Fibroblast of peridontal ligament (primary cell): Measurements from ENCODE around the gene OXCT2.

Source experiments
- DNase-seq: peaks from one replicate; pipeline ENCODE4 v3.0.0-alpha.2; 2010; ENCODE audit errors: extremely low read depth

Gene OXCT2

DNA sequence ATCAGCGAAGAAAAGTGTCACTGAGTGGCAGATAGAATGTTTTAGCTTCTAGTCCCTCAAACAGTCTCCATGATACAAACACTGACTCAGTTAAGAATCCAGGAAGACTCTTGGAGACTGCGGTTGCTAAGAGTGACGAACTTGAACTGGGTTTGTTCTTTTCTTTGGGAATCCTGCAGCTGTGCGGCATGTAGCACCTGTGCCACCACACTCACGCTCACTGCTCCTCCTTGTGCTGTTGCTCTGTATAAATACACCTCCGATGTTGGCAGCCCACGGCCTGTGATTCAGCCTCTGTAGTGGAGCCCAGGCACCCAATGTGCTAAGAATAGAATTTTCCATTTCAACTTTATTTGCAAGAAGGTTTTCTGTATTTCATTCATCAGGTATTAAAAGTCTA lies 38.0 kb downstream of the OXCT2 start:
- DNase-seq, result no peak

DNA sequence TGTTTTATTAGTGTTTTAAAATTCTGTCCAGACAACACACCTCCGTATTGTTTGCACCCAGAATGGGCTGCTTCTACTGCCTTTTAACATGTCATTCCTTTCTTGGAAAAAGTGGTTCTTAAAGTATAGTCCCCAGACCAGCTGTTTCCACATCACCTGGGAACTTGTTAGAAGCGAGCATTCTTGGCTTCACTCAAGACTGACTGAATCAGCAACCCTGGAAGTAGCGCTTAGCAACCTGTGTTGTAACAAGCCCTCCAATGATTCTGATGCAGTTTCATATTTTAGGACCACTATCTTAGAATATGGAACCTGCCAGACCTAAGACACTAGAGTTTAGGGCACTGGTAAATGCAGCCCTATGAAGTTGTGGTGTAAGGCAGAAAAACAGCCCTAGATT lies 38.4 kb downstream of the OXCT2 start:
- DNase-seq, result no peak

DNA sequence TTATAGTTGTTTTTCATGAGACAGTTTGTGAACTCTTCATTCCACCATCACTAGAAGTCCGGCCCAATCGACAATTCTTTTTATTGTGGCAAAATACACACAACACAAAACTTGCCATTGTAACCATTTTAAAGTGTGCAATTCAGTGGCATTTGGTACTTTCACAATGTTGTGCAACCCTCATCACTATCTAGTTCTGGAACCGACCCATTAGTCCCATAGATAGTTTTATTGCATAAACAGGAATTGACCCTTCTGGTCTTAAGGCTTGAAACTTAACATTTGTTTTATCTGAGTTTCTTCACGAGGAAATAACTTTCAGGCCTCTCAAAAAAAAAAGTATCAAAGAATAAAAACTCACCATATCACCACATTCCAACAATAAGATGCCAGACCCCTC lies 41.3 kb downstream of the OXCT2 start:
- DNase-seq, result no peak

DNA sequence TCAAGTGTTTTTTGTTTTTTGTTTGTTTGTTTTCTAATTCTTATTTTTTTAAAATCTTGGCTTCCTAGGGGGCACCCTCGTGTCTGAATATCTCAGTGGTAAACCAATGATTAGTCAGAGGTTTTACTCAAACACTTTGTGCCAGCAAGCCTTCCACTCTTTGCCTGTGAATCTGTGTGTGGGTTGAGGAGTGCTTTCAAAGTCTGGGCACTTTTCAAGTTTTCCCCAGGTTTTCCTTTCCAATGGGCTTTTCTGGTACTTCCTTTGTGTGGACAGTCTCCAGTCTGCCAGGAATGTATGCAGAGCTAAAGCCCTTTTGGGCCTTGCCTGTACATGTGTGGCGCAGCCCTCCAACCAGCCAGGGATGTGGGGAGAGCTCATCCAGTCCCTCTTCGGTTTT lies 42.1 kb downstream of the OXCT2 start:
- DNase-seq, result no peak

DNA sequence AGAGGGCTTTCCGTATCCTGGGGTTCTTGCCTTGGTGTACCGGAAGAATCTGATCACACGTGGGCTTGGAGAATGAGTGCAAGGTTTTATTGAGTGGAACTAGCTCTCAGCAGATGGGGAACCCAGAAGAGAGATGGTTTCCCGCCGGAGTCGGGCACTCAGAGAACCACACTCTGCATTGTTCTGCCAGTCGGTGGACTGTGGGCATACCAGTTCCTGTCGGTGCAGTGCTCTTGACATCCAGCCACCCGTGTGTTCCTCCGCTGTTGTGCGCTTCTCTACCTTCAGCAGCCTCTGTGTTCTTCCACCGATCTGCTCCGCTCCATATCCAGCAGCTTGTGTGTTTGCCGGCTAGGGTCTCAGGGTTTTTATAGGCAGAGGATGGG lies 43.2 kb downstream of the OXCT2 start:
- no peak for DNase-seq

DNA sequence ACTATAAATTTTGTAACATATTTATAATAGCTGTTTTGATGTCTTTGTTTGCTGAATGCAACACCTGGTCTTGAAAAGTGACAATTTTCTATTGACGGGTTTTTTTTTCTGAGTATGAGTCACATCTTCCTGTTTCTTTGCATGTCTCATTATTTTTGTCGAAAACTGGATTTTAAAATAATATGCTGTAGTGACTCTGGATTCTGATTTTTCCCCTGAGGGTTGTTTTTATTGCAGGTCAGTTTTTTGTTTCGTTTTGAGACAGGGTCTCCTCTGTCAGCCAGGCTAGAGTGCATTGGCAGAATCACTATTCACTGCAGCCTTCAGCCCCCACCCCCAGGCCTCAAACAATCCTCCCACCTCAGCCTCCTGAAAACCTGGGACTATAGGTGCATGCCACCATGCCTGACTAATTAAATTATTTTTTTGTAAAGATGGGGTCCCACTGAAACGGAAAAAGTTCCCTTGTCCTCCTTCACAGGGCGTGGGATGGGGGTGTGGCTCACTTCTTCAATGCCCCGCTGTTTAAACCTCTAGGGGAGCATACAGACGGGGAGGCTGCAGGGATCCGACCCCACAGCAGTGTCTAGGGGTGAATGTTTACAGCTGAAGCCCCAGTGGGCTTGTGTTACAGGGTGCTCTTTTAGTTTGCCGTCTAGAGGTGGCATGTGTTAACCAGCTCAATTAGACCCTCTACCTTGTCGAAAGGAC lies 43.8 kb downstream of the OXCT2 start:
- DNase-seq, result no peak

DNA sequence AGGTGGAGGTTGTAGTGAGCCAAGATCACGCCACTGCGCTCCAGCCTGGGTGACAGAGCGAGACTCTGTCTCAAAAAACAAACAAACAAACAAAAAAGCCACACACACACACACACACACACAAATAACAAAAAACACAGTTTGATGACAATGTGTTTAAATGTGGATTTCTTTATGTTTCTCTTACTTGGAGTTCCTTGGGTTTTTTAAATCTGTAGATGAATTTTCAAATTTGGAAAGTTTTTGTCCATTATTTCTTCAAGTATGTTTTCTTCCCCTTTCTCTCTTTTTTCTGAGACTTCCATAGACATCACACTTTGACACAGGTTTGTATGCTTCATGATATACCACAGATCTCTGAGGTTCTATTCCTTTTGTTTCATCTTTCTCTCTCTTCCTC lies 44.5 kb downstream of the OXCT2 start:
- no peak for DNase-seq

DNA sequence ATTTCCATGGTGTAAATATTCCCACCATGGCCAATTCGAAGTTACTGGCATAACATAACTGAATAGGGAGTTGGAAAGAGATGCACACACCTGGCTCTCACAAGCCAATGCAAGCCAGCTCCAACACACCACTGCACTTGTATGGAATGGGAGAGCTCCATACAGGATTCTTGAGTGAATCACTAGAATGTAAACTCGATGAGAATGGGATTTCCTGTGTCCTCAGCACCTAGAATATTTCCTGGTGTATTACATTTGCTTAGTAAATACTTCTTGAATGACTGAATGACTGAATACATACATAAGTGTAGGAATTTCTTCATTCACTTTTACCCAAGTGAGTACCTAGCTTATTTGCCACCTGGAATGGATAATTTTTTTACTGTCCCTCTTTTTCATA lies 48.7 kb downstream of the OXCT2 start:
- no peak for DNase-seq

DNA sequence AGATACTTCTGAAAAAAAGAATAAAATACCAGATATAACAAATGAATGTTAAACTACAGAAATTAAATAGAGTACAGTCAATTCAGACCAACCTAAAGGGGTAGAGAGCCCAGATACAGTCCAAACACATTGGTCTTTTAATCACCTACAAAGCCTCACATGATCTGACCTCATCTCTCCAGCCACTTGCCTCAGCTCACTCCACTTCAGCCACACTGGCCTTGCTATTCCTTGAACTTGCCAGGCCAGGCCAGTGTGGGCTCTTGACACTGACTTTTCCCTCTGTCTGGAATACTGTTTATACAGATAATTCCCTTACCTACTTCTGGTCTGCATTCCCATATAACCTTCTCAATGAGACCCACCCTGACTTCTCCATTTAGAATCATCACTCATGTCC lies 49.5 kb downstream of the OXCT2 start:
- DNase-seq, result no peak

DNA sequence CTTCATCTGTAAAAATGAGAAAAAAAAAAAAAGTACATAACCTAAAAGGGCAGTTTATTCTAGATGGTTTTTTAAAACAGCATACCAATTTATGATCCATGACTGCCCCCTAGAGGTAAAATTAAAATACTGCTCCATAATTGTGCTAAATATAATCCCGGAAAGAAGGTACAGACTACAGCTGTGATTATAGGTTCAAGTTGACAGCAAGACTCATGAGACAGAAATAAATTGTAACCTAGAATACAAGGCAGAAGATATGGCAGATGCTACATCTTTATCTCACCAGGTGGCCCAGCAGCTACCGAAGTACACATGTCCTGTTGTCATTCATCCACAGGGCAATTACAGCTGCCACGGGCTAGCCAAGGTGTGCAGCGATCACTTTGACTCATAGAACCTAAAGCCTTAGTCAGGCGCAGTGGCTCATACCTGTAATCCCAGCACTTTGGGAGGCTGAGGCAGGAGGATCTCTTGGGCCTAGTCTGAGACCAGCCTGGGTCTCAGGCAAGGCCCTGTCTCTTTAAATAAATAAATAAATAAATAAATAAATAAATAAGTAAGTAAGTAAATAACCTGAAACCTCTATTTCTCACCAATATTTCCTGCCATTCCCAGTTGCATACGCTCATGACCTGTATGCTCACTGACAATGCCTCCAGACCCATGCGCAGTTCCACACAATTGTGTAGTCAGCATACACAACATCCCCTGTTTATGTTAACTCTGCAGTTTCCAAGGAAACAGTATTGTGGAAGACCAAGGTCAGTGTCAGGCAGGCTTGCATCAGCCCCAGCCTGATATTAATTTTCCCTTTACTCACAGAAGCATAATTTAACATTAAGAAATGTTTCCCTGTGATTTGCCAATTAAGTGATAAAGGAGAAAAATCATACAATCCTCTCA lies 50.8 kb downstream of the OXCT2 start:
- DNase-seq, result peak; percentile 86
